ENCODE results near the gene AHSG.

DNA sequence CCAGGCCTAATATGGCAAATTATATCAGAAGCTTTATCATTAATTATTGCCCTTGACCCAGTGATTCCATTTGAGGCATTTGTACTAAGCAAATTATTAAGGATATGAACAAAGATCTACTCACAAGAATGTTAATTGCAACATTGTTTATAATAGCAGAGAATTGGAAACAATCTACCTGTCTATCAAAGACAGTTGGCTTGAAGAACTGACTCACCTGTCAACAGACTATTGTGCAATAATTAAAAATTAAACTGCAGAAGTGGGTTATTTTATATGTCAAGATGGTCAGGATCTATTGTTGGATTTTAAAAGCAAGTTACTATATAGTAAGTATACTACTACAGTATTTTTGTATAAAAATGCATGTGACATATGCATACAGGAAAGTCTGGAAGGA is 20.6 kb downstream of the AHSG start:
- TF ChIP-seq CTCF (IDR thresholded peaks at IDR 0.05): no peak
- no peak for TF ChIP-seq POLR2A (IDR thresholded peaks at IDR 0.05)
- no peak for TF ChIP-seq POLR2AphosphoS5 (IDR thresholded peaks at IDR 0.05)
- no peak for TF ChIP-seq EP300 (IDR thresholded peaks at IDR 0.05)
